Large intestine (tissue), 3 donors: Measurements from ENCODE around the gene PLA1A. TPM values are rescaled to one million over a fixed set of nuclear protein-coding genes. Genes with fewer than 3 reads are reported as not detected.

Experiments used
- DNase-seq, 2 donors: peaks; one replicate each; pipeline versions ENCODE4 v3.0.0 to v3.0.0-alpha.2; 2013
- H3K27ac ChIP-seq: one replicate; pipeline ENCODE4 v1.5.1; 2013; ENCODE audit warnings: low read length
- H3K27me3 ChIP-seq: 2 replicates; pipeline ENCODE4 v1.6.1; 2013; ENCODE audit warnings: low read length; ENCODE audit not compliant: control insufficient read depth, insufficient read depth
- H3K36me3 ChIP-seq: 2 replicates; pipeline ENCODE4 v1.6.1; 2013; ENCODE audit warnings: low read length; ENCODE audit not compliant: control insufficient read depth, insufficient read depth
- H3K4me1 ChIP-seq: one replicate; pipeline ENCODE4 v1.6.1; 2013; ENCODE audit warnings: low read length; ENCODE audit not compliant: control insufficient read depth, insufficient read depth
- H3K4me3 ChIP-seq: one replicate; pipeline ENCODE4 v1.5.1; 2013; ENCODE audit warnings: low read length
- H3K9me3 ChIP-seq: one replicate; pipeline ENCODE4 v1.6.1; 2013; ENCODE audit warnings: mild to moderate bottlenecking, low read depth, low read length, moderate library complexity; ENCODE audit not compliant: control insufficient read depth
- WGBS: methylation state at CpG from one replicate; pipeline ENCODE4 v1.1.5; 2013; ENCODE audit warnings: low lambda C conversion rate; ENCODE audit not compliant: insufficient coverage; 5-methylcytosine and 5-hydroxymethylcytosine counted together
- polyA plus RNA-seq: library from polyadenylated mRNA; unstranded; fragments of 120-200 nt; gene quantifications from one replicate; pipeline ENCODE4 v1.2.1, GENCODE V29; 2013

The PLA1A gene
- polyA plus RNA-seq, 1 donor: 9.3 TPM

DNA sequence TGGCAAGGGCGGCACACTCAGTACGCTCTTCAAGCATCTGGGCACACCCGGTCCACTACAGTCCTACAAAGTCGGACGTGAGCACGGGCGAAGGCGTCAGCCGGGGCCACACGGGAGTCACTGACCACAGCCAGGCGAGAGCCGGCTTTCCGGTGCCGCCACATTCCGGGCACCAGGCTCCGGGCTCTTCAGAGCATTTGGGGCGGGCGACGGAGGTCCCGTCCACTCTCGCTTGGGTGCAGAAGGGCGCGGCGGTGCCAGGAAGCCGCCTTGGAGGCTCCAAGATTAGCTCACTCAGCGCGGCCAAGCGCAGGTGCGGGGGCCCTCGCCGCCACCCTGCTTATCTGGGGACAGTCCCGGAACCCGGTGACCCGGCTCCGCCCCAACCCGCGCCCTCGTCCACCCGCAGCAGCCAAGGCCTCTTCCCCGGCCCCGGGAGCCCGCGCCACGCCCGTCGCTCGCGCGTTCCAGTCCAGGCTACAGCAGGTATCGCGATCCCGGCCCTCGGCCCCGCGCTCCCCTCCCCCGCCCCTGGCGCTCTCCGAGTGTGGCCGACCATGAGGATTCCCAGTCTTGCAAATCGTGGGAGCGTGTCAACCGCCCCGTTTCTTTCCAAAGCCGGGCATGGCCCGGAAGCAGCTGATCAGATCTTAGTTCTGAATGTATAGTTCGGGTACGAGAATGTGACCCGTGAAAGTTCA, 18.2 kb upstream of the PLA1A start, which contains the start of gene ADPRH:
Gene ADPRH (plus strand): TSS at position 127 of the 701 bp plus-strand sequence. CDS start 2,678 bp downstream, outside the sequence.
- Histone ChIP-seq H3K27ac (peak within 1 kb of the TSS; percentile 72), H3K9me3 (no peaks in the 10 kb centered on the region), H3K36me3 (no peaks in the 10 kb centered on the region), H3K4me3 (peak within 1 kb of the TSS; percentile 86), H3K4me1 (peaks cover 4% of the 10 kb centered on the region), H3K27me3 (no peaks in the 10 kb centered on the region)
- no CpG with 5 or more reads among the region's 68 CpGs for WGBS
- DNase-seq: peak; percentile 85 to 95

DNA sequence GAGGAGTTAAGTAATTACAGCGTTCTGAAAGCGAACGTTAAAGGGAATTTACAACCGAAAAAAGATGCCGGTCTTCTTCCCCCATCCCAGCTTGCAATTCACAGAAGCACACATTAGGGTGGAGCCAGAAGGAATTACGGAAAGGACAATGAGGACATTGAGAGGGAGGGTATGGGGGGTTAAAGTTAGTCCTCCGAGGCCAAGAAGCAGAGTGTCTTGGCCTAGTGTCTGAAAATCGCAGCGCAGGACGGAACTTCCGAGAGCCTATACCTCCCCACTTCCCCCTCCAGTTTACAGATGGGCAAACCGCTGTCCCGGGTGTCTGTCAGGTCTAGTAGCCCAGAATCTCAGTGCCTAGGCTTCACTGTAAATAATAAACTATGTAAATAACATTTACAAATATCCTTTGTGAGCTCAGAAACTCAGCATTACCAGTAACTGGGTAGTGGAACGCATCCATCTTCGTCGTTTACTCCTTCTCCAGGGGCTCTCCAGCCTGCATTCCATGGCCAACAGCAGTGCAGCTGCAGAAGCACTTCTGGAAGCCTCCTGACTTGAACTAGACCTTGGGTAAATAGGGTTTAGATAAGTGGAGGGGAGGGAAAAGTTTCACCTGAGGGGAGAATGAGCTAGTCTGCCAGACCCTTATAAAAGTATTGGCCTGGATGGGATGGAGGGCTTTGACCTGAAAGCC, 17.5 kb upstream of the PLA1A start:
- no peaks in the 10 kb centered on the region for H3K36me3 ChIP-seq
- H3K4me3 ChIP-seq: peak overlapping the region; percentile 86
- peak overlapping the region; percentile 72 for H3K27ac ChIP-seq
- 0% methylated on average over 5 of the region's 16 CpGs for WGBS
- no peaks in the 10 kb centered on the region for H3K9me3 ChIP-seq
- DNase-seq: peak in 1 of 2 donors; percentile 23
- no peaks in the 10 kb centered on the region for H3K27me3 ChIP-seq
- H3K4me1 ChIP-seq: peaks cover 4% of the 10 kb centered on the region

DNA sequence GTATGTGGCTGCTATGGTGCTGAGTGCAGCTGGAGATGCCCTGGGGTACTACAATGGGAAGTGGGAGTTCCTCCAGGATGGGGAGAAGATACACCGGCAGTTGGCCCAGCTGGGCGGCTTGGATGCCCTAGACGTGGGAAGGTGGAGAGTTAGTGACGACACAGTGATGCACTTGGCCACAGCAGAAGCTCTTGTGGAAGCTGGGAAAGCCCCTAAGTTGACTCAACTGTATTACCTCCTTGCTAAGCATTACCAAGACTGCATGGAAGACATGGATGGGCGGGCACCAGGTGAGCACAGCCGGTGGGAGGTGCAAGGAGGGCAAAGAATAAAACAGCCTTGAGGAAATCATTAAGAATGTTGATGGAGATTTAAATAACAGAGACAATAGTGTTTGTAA, 15.5 kb upstream of the PLA1A start:
- no peaks in the 10 kb centered on the region for H3K27me3 ChIP-seq
- no peak overlapping the region for H3K4me3 ChIP-seq
- no peak for DNase-seq
- no peak overlapping the region for H3K27ac ChIP-seq
- peaks cover 4% of the 10 kb centered on the region for H3K4me1 ChIP-seq
- 85% methylated on average over 2 of the region's 6 CpGs for WGBS
- H3K9me3 ChIP-seq: no peaks in the 10 kb centered on the region
- peaks cover 2% of the 10 kb centered on the region for H3K36me3 ChIP-seq

- no peak for DNase-seq
- no peaks in the 10 kb centered on the region for H3K4me1 ChIP-seq
- no CpG with 5 or more reads among the region's 10 CpGs for WGBS
These were observed 12.5 kb upstream of the PLA1A start for GRCh38 chr3:119585208-119585607.

DNA sequence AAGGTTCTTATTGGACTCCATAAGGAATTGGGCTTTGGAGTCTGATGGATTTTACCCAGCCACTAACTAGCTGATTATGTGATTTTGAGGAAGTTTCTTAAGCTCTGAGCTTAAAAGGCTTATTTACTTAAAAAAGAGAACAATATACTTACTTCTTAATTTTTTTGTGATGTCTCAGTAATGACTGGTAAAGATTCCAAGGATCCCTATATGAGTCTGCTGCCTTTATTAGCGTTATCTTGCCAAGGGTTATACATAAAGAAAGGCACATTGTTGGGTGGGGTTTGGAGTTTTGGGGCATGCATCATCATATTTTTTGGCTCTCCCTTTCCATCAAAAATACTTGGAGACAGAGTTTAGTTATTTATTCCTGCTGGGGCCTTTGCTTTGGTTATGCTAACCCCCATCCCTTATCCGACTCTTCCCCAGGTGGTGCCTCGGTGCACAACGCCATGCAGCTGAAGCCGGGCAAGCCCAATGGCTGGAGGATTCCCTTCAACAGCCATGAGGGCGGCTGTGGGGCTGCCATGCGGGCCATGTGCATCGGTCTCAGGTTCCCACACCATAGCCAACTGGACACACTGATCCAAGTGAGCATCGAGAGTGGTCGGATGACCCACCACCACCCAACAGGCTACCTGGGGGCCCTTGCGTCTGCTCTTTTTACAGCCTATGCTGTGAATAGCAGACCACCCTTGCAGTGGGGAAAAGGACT, 11.7 kb upstream of the PLA1A start:
- H3K27me3 ChIP-seq: no peaks in the 10 kb centered on the region
- peaks cover 2% of the 10 kb centered on the region for H3K36me3 ChIP-seq
- no CpG with 5 or more reads among the region's 11 CpGs for WGBS
- no peaks in the 10 kb centered on the region for H3K4me1 ChIP-seq
- no peak overlapping the region for H3K4me3 ChIP-seq
- no peak overlapping the region for H3K27ac ChIP-seq
- DNase-seq: no peak
- peaks cover 3% of the 10 kb centered on the region for H3K9me3 ChIP-seq

More at GRCh38 chr3:119585208-119585607, 12.5 kb upstream of the PLA1A start:
- H3K27ac ChIP-seq: no peak overlapping the region
- H3K9me3 ChIP-seq: no peaks in the 10 kb centered on the region
- H3K36me3 ChIP-seq: peaks cover 2% of the 10 kb centered on the region
- H3K27me3 ChIP-seq: no peaks in the 10 kb centered on the region
- no peak overlapping the region for H3K4me3 ChIP-seq

DNA sequence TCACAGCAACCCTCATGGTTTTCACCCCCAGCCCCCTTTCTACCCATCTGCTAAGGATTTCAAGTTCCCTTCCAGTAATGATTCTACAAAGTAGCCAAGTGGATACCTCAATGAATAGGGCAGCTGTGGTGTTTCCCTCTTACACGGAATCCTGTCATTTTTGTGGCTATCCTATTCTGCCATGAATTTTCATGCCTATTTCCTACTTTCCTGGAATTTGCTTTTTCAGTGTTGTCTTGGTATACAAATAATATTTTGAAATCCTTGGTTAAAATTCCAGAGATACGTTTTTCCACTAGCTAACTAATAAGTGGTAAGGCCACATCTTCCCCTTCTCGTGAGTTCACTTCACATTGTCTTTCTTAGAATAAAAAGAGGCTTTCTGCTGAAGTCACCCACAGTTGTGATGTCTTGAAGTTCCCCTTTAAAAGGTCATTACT, 10.9 kb upstream of the PLA1A start:
- no peak for DNase-seq
- H3K4me3 ChIP-seq: no peak overlapping the region
- 71% methylated on average over 1 of the region's 3 CpGs for whole genome bisulfite sequencing
- H3K27me3 ChIP-seq: no peaks in the 10 kb centered on the region
- H3K36me3 ChIP-seq: peaks cover 2% of the 10 kb centered on the region
- H3K9me3 ChIP-seq: peaks cover 3% of the 10 kb centered on the region
- no peaks in the 10 kb centered on the region for H3K4me1 ChIP-seq
- no peak overlapping the region for H3K27ac ChIP-seq

GRCh38 chr3:119588112-119588511, 9.6 kb upstream of the PLA1A start:
- peak; percentile 32 to 39 for DNase-seq
- Histone ChIP-seq H3K4me1 (no peaks in the 10 kb centered on the region), H3K36me3 (peaks cover 2% of the 10 kb centered on the region), H3K4me3 (no peak overlapping the region), H3K27ac (no peak overlapping the region), H3K27me3 (no peaks in the 10 kb centered on the region), H3K9me3 (peaks cover 3% of the 10 kb centered on the region)
- no CpG with 5 or more reads among the region's 3 CpGs for WGBS

DNA sequence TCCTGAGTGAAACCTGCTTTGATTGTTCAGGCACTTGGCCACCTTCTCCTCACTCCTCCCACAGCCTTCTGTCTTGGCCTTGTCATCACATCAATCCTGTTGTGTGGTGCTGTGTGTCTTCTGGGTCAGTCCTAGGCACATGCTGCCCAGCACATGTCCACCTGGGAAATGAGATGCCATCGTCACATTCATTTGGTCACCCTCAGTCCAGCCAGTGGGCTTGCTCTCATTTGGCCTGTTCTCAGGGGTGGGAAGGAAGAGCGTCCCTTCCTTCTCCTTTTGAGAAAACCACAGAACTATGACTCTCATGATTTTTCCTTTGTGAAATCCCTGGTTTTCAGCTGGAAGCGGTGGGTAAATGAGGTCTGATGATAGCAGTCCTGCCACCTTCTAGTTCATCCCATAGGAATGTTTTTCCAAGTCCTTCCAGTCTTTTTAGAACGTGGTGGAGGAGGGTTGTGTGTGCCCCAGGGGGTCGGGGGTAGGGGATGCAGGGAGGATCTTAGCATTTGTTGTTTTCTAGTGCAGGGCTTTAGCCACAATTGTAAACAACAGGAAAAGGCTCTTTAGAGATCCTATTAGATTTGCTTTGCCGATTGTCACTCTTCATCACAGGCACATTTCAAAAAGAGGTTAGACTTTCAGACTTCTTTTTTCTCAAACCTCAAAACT, 8.4 kb upstream of the PLA1A start:
- H3K9me3 ChIP-seq: peaks cover 3% of the 10 kb centered on the region
- H3K36me3 ChIP-seq: peaks cover 2% of the 10 kb centered on the region
- H3K27ac ChIP-seq: no peak overlapping the region
- WGBS: 67% methylated on average over 2 of the region's 6 CpGs
- no peak overlapping the region for H3K4me3 ChIP-seq
- no peaks in the 10 kb centered on the region for H3K27me3 ChIP-seq
- DNase-seq: no peak
- no peaks in the 10 kb centered on the region for H3K4me1 ChIP-seq

- no peak overlapping the region for H3K27ac ChIP-seq
- no peaks in the 10 kb centered on the region for H3K27me3 ChIP-seq
- WGBS: no CpG with 5 or more reads among the region's 1 CpG
- H3K4me1 ChIP-seq: no peaks in the 10 kb centered on the region
- H3K4me3 ChIP-seq: no peak overlapping the region
- peaks cover 2% of the 10 kb centered on the region for H3K36me3 ChIP-seq
- no peak for DNase-seq
- peaks cover 3% of the 10 kb centered on the region for H3K9me3 ChIP-seq
These were observed 7.0 kb upstream of the PLA1A start for GRCh38 chr3:119590706-119591105.

- Histone ChIP-seq H3K27ac (no peak overlapping the region), H3K36me3 (no peaks in the 10 kb centered on the region), H3K4me1 (peaks cover 7% of the 10 kb centered on the region), H3K9me3 (peaks cover 3% of the 10 kb centered on the region), H3K4me3 (no peak overlapping the region), H3K27me3 (no peaks in the 10 kb centered on the region)
- DNase-seq: no peak
- WGBS: 92% methylated on average over 1 of the region's 1 CpG
These were observed 4.8 kb upstream of the PLA1A start for GRCh38 chr3:119592861-119593260.
